B cell (primary cell): ENCODE measurements around the gene KIF26B.

ENCODE experiments used
- CTCF ChIP-seq: fragments of 200-600 bp; IDR thresholded peaks from one replicate; pipeline ENCODE4 v1.8.0; 2022; ENCODE audit warnings: antibody characterized with exemption, mild to moderate bottlenecking
- EZH2 ChIP-seq: IDR thresholded peaks from 2 replicates; pipeline ENCODE4 v1.6.1; 2012; ENCODE audit warnings: borderline replicate concordance, low read depth, mild to moderate bottlenecking, moderate library complexity, low read length; ENCODE audit not compliant: insufficient read depth, poor library complexity, severe bottlenecking

DNA sequence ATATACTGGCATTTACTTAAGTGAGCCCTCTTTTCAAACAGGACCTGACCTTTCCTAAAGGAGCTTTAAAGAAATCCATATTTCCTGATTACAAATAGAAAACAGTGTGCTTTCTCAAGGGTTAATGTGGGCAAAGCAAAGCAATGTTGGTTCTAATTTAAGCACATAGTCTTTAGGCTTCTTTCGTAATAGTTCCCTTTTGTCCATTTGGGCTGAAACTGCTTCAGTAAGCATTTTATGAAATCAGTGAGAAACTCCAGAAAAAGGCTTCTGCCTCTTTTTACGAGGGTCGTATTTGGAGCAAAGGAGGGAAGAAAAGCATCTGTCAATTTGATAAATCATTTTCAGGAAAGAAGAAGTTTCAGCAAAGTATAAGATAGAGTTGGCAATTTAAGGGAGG is 331.2 kb downstream of the KIF26B start:
- TF ChIP-seq CTCF (no peak), EZH2 (no peak)
